Stomach smooth muscle (tissue), 2 donors: ENCODE measurements around the gene FCGR2B.

ENCODE experiments used
- H3K27ac ChIP-seq: one replicate; pipeline ENCODE4 v1.7.0; 2013; ENCODE audit warnings: mild to moderate bottlenecking, low read length, inconsistent platforms
- H3K27me3 ChIP-seq, 2 donors: one replicate each; pipeline ENCODE4 v1.7.0; 2013; ENCODE audit warnings: low read length in 2 of 2; ENCODE audit not compliant: insufficient read depth in 2 of 2, control insufficient read depth in 1 of 2
- H3K36me3 ChIP-seq, 2 donors: one replicate each; pipeline ENCODE4 v1.7.0; 2013; ENCODE audit warnings: low read length in 2 of 2; ENCODE audit not compliant: control insufficient read depth in 2 of 2, insufficient read depth in 2 of 2
- H3K4me1 ChIP-seq: one replicate; pipeline ENCODE4 v1.7.0; 2013; ENCODE audit warnings: low read length; ENCODE audit not compliant: control insufficient read depth, insufficient read depth
- H3K4me3 ChIP-seq, 2 donors: one replicate each; pipeline ENCODE4 v1.7.0; 2013; ENCODE audit warnings: low read length in 2 of 2
- H3K9ac ChIP-seq, 2 donors: one replicate each; pipeline ENCODE4 v1.7.0; 2013; ENCODE audit warnings: low read length in 2 of 2, mild to moderate bottlenecking in 1 of 2
- H3K9me3 ChIP-seq, 2 donors: one replicate each; pipeline ENCODE4 v1.7.0; 2013; ENCODE audit warnings: low read length in 2 of 2; ENCODE audit not compliant: control insufficient read depth in 2 of 2
- donor health status: healthy.
- donor health status: Pancreatic carcinoma.

The FCGR2B gene

DNA sequence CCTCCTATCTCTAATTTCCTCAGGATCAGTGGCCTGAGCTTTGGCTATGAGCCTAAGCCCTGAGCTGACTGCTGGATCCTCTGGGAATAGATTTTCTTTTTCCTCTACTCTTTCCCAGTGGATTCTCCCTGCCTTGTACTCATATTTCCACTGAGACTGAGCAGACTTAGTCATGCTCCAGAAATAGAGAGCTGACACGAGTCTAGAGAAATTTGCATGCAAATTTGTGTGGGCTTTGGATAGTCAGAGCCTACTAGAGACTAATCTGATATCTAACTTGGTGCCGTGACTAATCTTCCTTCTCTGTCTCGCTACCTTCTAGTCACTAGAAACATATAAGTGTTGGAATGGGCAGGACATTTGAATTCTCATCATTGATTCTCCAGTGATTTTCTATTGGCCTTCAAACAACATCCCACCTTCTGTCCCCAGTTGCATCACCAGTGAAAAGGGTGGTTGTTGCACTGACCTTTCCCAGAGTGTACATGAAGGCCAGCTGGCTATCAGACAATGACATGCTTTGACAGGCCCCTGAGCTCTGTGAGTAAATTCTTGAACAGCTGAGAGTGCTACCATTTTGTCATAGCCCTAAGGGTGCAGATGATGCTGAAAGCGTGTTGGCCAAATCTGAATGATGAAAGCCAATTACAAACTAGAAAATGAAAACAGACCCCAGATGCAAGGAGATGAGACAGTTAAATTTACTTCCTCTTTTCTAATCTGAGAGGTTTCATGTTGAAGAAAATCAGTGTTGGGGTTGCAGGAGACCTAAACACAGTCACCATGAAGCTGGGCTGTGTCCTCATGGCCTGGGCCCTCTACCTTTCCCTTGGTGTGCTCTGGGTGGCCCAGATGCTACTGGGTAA lies 43.8 kb downstream of the FCGR2B start, which contains the start of gene FCRLA:
Gene FCRLA (plus strand): TSS at position 748 of the 866 bp plus-strand sequence. CDS start 36 bp downstream, at position 784.
- peaks cover 2 to 8% of the 10 kb centered on the region in 2 donors for H3K27me3 ChIP-seq
- no peaks in the 10 kb centered on the region for H3K9me3 ChIP-seq
- no peak within 1 kb of the TSS for H3K27ac ChIP-seq

DNA sequence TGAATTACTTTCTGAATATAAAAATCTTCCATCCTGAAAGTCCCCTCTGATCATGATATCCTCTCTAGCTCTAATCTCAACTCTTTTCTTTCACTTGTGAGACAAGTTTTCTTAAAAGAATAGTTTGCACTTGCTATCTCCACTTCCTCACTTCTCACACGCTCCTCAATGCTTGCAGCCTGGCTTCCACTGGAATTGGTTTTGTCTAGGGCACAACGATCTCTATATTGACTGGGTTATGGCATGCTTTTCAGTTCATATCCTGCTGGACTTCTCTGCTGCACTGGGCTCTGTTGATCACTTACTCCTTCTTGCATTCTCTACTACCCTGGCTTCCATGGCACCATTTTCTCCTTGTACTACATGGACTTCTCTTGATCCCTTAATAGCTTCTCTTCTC lies 44.6 kb downstream of the FCGR2B start:
- Histone ChIP-seq H3K27ac (no peak overlapping the region), H3K36me3 (no peaks in the 10 kb centered on the region), H3K4me3 (no peak overlapping the region), H3K9ac (no peak overlapping the region), H3K4me1 (no peaks in the 10 kb centered on the region), H3K9me3 (no peaks in the 10 kb centered on the region), H3K27me3 (peaks cover 2 to 8% of the 10 kb centered on the region in 2 donors)

More for the DNA sequence above, 43.8 kb downstream of the FCGR2B start, which contains the start of gene FCRLA:
- no peaks in the 10 kb centered on the region for H3K36me3 ChIP-seq
- H3K4me1 ChIP-seq, result no peaks in the 10 kb centered on the region
- H3K4me3 ChIP-seq, result no peak within 1 kb of the TSS
- H3K9ac ChIP-seq, result no peak within 1 kb of the TSS

DNA sequence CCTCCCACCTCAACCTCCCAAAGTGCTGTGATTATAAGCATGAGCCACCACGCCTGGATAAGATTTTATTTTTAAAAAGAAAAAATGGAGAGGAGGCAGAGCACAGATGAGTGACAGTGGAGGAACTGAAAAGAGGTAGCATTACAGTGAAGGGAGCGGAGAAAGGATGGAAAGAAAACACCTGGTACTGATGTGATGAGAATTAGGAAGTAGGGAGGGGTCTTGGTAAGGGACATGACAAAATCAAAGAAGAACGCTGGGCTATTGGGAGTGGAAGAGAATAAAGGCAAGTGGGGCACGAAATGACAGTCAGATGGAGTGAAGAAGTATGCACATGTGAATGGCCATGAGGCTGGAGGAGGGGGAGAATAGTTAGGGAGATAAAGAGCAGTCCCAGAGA lies 46.4 kb downstream of the FCGR2B start:
- peaks cover 2 to 10% of the 10 kb centered on the region in 2 donors for H3K27me3 ChIP-seq
- H3K36me3 ChIP-seq, result no peaks in the 10 kb centered on the region
- H3K9me3 ChIP-seq, result no peaks in the 10 kb centered on the region
- H3K9ac ChIP-seq, result no peak overlapping the region
- H3K4me3 ChIP-seq, result no peak overlapping the region
- no peaks in the 10 kb centered on the region for H3K4me1 ChIP-seq
- H3K27ac ChIP-seq, result no peak overlapping the region

DNA sequence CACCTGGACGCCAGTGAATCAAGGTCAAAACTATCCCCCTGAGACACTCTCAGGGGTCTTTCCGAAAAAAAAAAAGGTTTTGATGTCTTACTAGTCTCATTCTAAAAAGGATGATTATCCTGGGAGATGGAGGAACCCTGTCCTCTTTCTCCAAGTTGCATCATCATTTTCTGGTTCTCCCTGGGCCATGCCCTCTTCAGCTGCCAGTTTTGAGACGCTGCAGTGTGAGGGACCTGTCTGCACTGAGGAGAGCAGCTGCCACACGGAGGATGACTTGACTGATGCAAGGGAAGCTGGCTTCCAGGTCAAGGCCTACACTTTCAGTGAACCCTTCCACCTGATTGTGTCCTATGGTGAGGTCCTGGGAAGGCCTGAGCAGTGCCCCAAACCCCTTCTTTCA lies 47.6 kb downstream of the FCGR2B start:
- no peak overlapping the region for H3K9ac ChIP-seq
- no peak overlapping the region for H3K27ac ChIP-seq
- H3K36me3 ChIP-seq, result no peaks in the 10 kb centered on the region
- H3K9me3 ChIP-seq, result no peaks in the 10 kb centered on the region
- no peaks in the 10 kb centered on the region for H3K4me1 ChIP-seq
- peaks cover 8 to 12% of the 10 kb centered on the region in 2 donors for H3K27me3 ChIP-seq
- no peak overlapping the region for H3K4me3 ChIP-seq

DNA sequence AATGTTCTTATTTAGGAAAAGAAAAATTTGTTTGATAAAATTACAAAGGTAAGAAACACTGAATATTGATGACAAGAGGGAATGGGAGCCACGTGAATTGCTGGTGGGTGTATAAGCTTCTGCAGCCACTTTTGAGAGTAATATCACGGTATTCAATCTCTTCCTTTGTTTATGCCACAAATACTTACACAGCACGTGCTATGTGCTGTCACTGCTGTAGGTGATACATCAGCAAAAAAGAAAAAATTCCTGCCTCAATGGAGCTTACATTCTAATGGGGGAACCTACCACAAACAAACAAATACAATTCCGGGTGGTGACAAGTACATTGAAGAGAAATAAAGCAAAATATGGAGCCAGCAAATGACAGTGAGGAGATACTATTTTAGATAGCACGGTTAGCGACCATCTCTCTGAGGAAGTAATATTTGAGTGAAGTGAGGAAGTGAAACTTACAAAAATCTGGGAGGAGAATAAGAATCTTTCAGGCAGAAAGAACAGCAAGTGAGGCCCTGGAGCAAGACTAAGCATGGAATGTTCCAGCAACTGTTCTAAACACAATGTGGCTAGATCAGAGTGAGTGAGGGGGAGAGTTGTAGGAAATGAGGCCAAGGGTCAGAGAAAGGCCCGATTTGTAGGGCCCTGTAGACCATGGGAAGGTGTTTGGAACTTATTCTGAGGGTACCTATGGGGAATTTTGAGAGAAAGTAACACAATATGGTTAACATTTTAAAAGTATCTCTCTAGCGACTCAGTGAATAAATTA lies 55.8 kb downstream of the FCGR2B start:
- H3K27ac ChIP-seq, result no peak overlapping the region
- H3K27me3 ChIP-seq, result peaks cover 14 to 15% of the 10 kb centered on the region in 2 donors
- no peaks in the 10 kb centered on the region for H3K9me3 ChIP-seq
- no peaks in the 10 kb centered on the region for H3K4me1 ChIP-seq
- no peak overlapping the region for H3K4me3 ChIP-seq
- no peak overlapping the region for H3K9ac ChIP-seq
- H3K36me3 ChIP-seq, result no peaks in the 10 kb centered on the region

DNA sequence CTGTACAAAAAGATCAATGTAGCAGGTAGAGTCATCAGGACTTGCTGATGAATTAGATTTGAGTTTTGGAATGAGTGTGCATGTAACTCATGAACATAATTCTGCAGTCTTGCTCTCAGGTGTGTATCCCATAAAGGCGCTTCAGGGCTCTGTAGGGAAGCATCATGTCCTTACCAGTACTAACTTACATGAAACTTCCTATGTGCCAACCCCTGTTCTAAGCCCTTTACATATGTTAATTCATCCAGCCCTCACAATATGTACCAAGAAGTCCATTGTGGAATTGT lies 56.3 kb downstream of the FCGR2B start:
- H3K9ac ChIP-seq, result no peak overlapping the region
- H3K27me3 ChIP-seq, result peaks cover 14 to 19% of the 10 kb centered on the region in 2 donors
- no peaks in the 10 kb centered on the region for H3K4me1 ChIP-seq
- H3K36me3 ChIP-seq, result no peaks in the 10 kb centered on the region
- no peaks in the 10 kb centered on the region for H3K9me3 ChIP-seq
- H3K4me3 ChIP-seq, result no peak overlapping the region
- H3K27ac ChIP-seq, result no peak overlapping the region

DNA sequence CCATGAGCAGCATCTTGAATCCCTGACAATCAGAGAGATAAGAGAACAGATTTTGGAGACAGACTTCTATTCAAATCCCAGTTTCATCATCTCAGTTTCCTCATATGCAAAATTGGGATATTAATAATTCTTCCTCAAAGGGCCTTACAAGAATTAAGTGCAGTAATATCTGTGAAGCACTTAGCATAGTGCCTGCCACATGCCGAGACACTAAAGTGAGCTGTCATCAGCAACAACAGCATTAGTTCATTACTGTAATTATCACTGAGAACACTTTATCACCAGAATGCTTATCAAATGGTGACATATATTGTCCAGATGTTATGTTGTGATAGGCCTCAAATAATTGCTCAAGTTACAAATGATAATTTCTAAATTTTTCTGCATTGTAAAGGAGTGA lies 57.5 kb downstream of the FCGR2B start:
- Histone ChIP-seq H3K27ac (no peak overlapping the region), H3K4me3 (no peak overlapping the region), H3K9me3 (no peaks in the 10 kb centered on the region), H3K27me3 (peaks cover 12 to 18% of the 10 kb centered on the region in 2 donors), H3K36me3 (no peaks in the 10 kb centered on the region), H3K9ac (no peak overlapping the region), H3K4me1 (peaks cover 1% of the 10 kb centered on the region)

DNA sequence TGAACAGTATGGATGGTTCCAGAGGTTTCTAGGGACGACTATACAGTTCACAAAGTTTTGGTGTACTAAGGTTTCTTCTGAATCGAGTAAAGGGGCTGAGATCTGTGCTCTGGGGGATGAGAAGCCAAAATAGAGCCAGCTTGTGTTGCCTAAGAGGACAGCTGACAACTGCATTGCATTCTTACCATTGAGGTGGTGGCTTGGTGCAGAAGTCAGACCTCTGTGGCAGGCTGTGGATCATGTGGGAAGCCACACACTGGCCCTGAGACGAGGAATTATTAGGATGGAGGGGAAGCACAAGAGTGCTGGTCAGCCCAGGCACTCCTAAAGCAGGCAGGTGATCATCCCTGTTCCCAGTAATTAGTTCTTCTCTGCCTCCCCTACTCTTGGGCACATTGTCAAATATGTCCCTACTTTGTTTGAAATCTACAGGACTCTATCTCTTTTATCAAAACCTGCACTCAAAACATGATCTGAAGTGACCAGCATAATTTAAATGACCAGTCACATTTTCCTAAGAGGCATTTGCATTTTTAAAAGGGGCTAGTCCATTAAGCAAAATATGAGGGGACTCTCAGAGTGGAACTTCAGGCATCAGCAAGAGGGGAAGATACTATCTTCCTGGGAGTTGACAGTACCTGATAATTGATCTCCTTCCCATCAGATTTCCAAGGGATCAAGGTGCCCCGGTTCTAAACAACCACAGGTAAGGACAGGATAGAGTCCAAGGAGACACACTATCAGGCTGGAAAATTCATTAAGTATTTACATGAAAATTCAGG lies 58.2 kb downstream of the FCGR2B start, which contains the start of gene FCRLB:
Gene FCRLB (plus strand): TSS at position 589 of the 782 bp plus-strand sequence. CDS start 1,129 bp downstream, outside the sequence.
- Histone ChIP-seq H3K4me1 (peaks cover 9% of the 10 kb centered on the region), H3K4me3 (no peak within 1 kb of the TSS), H3K9me3 (no peaks in the 10 kb centered on the region), H3K27me3 (peaks cover 9 to 15% of the 10 kb centered on the region in 2 donors), H3K36me3 (no peaks in the 10 kb centered on the region), H3K9ac (no peak within 1 kb of the TSS), H3K27ac (no peak within 1 kb of the TSS)

DNA sequence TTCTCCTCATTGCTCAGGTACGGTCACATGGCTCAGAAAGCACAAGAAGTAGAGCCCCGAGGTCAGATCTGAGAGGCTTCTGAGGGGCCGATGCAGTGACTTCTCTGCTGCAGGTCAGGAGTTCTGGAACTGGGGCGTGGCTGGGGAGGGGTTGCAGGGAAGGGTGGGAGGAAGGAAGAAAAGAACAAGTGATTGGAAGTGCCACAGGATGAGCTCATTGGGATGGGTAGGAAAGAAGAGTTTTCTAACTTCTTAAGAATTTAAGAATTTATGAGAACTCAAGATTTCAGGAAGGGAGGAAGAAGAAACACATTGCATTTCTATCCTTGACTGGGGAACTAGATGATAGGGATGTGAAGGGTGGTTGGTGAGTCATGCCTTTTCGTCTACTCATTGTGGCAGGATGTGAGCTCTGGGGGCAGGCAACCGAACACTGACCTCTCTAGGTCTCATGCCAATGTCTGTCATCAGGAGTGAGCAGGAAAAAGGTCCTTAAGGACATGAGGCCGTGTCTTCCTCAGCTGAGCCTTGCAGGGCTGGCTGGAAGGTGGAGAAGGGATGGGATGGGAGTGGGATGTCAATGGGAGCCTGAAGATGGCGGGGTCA lies 58.9 kb downstream of the FCGR2B start:
- Histone ChIP-seq H3K9ac (no peak overlapping the region), H3K27me3 (peaks cover 9 to 12% of the 10 kb centered on the region in 2 donors)

DNA sequence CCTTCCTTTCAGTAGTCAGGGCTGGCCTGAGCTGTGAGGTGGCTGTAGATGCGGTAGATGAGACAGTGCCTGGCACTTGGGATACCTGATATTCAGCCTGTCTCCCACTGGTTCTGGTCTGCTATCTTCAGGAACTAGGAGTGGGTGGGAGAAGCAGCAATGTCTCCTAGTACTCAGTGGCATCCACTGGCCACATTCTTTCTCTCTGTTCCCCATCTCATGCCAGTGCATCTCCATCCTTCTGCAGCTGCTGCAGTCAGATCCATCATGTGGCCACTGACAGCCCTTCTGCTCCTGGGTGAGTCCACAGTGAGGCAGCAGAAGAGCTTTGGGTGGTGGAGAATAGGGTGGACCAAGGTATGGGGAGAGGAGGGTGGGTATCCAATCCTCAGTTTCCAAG lies 59.5 kb downstream of the FCGR2B start:
- Histone ChIP-seq H3K9me3 (no peaks in the 10 kb centered on the region), H3K27ac (no peak overlapping the region), H3K4me1 (peaks cover 14% of the 10 kb centered on the region), H3K4me3 (no peak overlapping the region), H3K36me3 (no peaks in the 10 kb centered on the region), H3K9ac (no peak overlapping the region), H3K27me3 (peaks cover 9% of the 10 kb centered on the region in 2 donors)

More for the DNA sequence above, 58.9 kb downstream of the FCGR2B start:
- Histone ChIP-seq H3K36me3 (no peaks in the 10 kb centered on the region), H3K4me1 (peaks cover 12% of the 10 kb centered on the region), H3K27ac (no peak overlapping the region), H3K4me3 (no peak overlapping the region), H3K9me3 (no peaks in the 10 kb centered on the region)
